ENCODE data around the gene BOC.

BOC gene

GRCh38 chr3:113285226-113285625 is 73.9 kb downstream of the BOC start:
- no peak overlapping the region for H3K4me3 ChIP-seq (ENCODE audit: low read depth, low read length)

- no peak overlapping the region for H3K4me3 ChIP-seq (ENCODE audit: low read depth, low read length)
Observed at GRCh38 chr3:113285741-113286140, 74.4 kb downstream of the BOC start.

- no peak overlapping the region for H3K4me3 ChIP-seq (ENCODE audit: low read depth, low read length)
Observed at GRCh38 chr3:113286524-113286923, 75.2 kb downstream of the BOC start.

GRCh38 chr3:113287111-113287802 is 75.9 kb downstream of the BOC start:
- H3K4me3 ChIP-seq (ENCODE audit: low read depth, low read length) = no peak overlapping the region

GRCh38 chr3:113287803-113288648 is 76.7 kb downstream of the BOC start:
- H3K4me3 ChIP-seq (ENCODE audit: low read depth, low read length) = no peak overlapping the region

GRCh38 chr3:113288881-113289280 is 77.5 kb downstream of the BOC start:
- H3K4me3 ChIP-seq (ENCODE audit: low read depth, low read length) = no peak overlapping the region

GRCh38 chr3:113291572-113291971 is 80.2 kb downstream of the BOC start:
- no peak overlapping the region for H3K4me3 ChIP-seq (ENCODE audit: low read depth, low read length)

GRCh38 chr3:113292933-113293332 is 81.6 kb downstream of the BOC start:
- H3K4me3 ChIP-seq (ENCODE audit: low read depth, low read length) = no peak overlapping the region

GRCh38 chr3:113293348-113293747 is 82.0 kb downstream of the BOC start:
- no peak overlapping the region for H3K4me3 ChIP-seq (ENCODE audit: low read depth, low read length)

GRCh38 chr3:113295463-113295862 is 84.1 kb downstream of the BOC start:
- no peak overlapping the region for H3K4me3 ChIP-seq (ENCODE audit: low read depth, low read length)

- H3K4me3 ChIP-seq (ENCODE audit: low read depth, low read length) = no peak overlapping the region
Observed at GRCh38 chr3:113297287-113297686, 85.9 kb downstream of the BOC start.

GRCh38 chr3:113297841-113298240 is 86.5 kb downstream of the BOC start:
- H3K4me3 ChIP-seq (ENCODE audit: low read depth, low read length) = no peak overlapping the region

- H3K4me3 ChIP-seq (ENCODE audit: low read depth, low read length) = no peak overlapping the region
Observed at GRCh38 chr3:113300596-113300995, 89.2 kb downstream of the BOC start.

GRCh38 chr3:113304102-113304501 is 92.7 kb downstream of the BOC start:
- H3K4me3 ChIP-seq (ENCODE audit: low read depth, low read length) = no peak overlapping the region

- H3K4me3 ChIP-seq (ENCODE audit: low read depth, low read length) = no peak overlapping the region
Observed at GRCh38 chr3:113304856-113305540, 93.6 kb downstream of the BOC start.

- no peak overlapping the region for H3K4me3 ChIP-seq (ENCODE audit: low read depth, low read length)
Observed at GRCh38 chr3:113310960-113311359, 99.6 kb downstream of the BOC start.

- H3K4me3 ChIP-seq (ENCODE audit: low read depth, low read length) = no peak overlapping the region
Observed at GRCh38 chr3:113312416-113312815, 101.1 kb downstream of the BOC start.

GRCh38 chr3:113314923-113315322 is 103.6 kb downstream of the BOC start:
- H3K4me3 ChIP-seq (ENCODE audit: low read depth, low read length) = no peak overlapping the region

- H3K4me3 ChIP-seq (ENCODE audit: low read depth, low read length) = no peak overlapping the region
Observed at GRCh38 chr3:113329757-113330156, 118.4 kb downstream of the BOC start.

GRCh38 chr3:113330742-113331141 is 119.4 kb downstream of the BOC start:
- H3K4me3 ChIP-seq (ENCODE audit: low read depth, low read length) = no peak overlapping the region

- H3K4me3 ChIP-seq (ENCODE audit: low read depth, low read length) = no peak overlapping the region
Observed at GRCh38 chr3:113331187-113331586, 119.8 kb downstream of the BOC start.

Data from iPS-11a (cell line).